GM19099 (cell line): ENCODE data around the gene MRPS35.
A peak's percentile ranks its signal among the peaks of the same experiment; 100 is the strongest.

Experiments
- POLR2A ChIP-seq: IDR thresholded peaks from 3 replicates; pipeline ENCODE4 v1.6.1; 2011; ENCODE audit warnings: low read depth; ENCODE audit not compliant: insufficient read length; ENCODE audit errors: extremely low read depth

The MRPS35 gene

DNA sequence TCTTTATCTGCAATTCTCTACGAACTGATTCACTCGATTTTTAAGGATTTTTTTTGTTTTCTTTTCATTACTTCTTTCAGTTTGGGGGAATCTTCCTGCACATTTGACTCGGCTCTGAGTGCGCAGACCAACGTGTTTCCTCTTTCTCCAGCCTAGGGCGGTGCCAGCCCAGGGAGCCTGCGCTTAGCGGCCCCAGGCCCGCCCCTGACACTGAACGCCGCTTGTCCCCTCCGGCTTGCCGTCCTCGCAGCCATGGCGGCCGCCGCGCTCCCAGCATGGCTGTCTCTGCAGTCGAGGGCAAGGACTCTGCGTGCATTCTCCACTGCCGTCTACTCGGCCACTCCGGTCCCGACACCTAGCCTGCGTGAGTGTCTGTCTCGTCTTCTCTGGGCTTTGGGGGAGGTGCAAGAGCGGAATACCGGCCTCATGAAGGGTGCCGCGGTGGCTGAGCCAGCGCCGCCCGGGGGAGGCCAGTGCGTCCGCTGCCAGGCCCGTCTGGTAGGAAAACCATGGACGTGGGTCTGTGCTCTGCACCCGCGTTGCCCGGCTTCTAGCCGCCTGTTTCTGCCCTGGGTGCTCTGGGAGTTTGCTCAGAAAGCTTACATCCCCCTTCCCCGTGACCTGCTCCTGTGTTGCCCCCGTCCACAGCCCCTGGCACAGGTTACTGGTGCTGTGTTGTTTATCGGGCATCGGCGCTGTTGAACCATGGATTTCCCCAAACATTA, at the start of gene MRPS35:
MRPS35 (plus strand) TSS at position 241 of the 725 bp plus-strand sequence; CDS start at position 253, 12 bp downstream.
- TF ChIP-seq POLR2A: peak; percentile 91

DNA sequence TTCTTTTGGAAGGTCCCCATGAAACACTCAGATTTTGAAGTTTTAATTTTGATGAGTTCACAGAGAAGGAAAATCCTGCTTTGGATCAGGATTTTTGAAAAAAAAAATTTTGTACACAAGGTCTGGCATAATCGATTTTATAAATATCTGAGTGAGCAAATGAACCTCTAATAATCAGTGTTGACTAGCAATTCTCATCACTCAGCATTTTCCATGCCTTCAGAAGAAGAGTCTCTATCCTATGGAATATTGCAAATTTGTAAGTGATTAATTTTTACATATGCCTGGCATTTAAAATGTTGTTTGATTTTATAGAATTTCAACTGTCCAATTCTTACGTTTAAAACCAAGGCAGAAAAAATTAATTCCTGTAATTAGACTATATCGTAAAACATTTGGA, 44.9 kb upstream of the MRPS35 start:
- no peak for TF ChIP-seq POLR2A

DNA sequence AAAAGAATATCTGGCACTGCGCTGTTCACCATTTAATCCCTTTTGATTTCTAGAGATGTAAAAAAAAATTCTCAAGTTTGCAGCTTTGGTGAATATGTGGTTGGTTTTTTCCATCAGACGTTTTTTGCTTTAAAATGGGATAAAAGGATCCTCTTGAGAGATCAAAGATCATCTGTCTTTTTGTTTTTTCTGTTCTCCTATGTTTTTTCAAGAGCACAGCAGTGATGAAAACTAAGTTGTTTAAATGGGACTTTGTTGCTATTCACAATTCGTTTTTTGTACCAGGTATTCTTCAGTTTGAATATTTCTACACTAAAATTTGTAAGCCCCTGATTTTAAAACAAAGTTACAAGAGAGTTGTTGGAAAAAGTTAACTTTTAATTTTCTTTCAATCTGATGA, 44.1 kb upstream of the MRPS35 start:
- no peak for TF ChIP-seq POLR2A

DNA sequence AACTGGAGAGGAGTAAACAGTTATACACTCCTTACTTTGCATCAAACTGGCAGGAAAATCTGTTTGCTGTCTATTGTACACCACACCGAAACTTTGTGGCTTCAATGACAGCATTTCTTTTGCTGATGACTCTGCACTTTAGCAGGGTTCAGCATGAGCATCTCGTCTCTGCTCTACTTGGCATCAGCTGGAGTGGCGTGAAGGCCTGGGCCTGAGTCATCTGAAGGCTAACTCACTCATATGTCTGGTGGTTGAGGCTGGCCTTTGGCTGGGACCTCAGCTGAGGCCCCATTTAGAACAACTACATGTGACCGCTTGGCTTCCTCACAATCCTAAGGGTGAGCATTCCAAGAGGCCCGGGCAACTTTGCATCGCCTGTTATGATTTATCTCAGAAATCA, 43.1 kb upstream of the MRPS35 start:
- no peak for TF ChIP-seq POLR2A

DNA sequence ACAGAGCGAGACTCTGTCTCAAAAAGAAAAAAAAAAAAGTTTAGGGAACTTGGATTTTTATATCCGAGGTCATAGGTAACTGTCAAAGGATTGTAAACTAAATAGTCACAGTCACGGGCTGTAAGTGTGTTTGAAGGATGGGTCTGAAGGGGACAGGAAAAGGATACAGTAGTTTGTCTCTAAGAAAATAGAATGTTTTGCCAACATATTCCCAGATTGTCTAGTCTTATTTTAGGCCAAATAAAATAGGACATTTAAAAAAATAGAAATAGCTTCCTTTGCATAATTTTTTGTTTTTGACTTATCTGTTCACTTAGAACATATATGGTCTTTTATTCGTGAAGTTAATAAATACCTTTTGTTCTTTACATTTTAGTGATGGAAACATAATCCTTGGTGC, 38.6 kb upstream of the MRPS35 start:
- no peak for TF ChIP-seq POLR2A

DNA sequence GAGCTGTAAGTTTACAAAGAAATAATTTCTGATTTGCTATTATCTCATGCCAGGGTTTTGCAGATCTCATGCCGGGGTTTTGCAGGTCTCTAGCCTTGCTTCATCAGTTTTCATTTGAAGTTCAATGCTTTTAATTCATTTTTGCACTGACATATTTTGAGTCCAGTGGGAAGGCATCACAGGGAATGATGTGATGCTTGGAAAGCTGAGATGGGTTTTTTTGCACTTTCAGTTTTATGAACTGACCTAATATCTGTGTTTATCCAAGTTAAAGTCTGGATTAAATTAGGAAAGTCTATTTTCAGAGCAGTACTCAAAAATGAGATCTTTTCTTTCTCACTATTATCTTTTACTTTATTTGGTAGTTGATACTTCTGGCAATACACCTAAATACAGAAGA, 38.0 kb upstream of the MRPS35 start:
- no peak for TF ChIP-seq POLR2A

DNA sequence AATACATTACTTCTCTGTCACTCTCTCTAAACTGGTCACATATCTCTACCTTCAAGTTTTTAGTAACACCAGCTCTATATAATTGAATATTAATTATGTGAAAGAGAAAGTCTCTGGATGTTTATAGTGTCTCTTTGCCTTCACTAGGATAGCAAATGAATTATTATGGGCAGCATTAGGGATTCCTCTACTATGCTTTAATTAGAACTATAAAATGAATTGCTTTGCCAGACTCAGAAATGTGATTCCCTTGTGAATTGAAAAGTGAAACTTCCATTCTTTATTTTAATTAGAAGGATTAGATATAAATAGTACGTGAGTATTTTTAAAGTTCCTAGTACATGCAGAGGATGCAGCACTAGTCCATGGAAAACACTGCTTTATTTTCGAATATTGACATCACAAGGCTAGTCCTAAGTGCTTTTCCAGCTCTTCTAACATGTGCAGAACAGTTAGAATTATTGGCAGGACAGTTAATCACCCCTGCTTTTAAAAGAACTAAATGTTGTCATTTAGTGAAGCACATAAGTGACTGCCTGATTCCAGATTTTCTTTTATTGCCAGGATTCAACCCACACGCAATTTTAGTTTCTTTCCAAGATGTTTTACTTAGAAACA, 37.4 kb upstream of the MRPS35 start:
- no peak for TF ChIP-seq POLR2A

DNA sequence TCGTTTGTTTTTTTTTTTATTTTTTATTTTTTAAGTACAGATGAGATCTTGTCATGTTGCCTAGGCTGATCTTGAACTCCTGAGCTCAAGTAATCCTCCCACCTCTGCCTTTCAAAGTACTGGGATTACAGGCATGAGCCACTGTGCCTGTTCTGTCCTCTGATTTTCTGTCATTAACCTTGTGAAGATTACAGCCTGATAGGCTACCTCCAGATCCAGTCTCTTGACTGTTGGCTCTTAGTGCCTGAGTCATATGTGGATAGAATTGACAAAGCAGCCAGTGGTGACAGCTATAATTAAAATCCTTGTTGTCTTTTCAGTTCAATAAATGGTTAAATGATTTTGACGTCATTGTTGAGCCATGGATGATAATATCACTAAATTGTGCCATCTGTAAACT, 35.6 kb upstream of the MRPS35 start:
- no peak for TF ChIP-seq POLR2A

DNA sequence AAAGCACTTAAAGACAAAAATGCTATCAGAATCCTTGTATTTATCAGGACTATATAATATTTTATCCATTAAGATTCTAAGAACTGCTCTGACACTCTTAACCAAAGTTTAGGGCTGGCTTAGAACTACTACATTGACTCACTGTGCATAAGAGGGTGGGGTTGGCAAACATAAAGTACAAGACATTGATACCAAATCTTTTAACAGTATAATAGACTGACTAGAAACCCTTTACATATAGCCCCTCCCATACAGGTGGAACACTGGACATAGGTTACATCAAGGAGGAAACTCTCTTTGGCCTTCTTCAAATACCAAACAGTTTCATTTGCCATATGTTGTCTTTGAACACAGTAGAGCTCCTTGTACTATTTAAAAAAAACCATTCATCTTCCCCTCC, 30.0 kb upstream of the MRPS35 start:
- TF ChIP-seq POLR2A: no peak

DNA sequence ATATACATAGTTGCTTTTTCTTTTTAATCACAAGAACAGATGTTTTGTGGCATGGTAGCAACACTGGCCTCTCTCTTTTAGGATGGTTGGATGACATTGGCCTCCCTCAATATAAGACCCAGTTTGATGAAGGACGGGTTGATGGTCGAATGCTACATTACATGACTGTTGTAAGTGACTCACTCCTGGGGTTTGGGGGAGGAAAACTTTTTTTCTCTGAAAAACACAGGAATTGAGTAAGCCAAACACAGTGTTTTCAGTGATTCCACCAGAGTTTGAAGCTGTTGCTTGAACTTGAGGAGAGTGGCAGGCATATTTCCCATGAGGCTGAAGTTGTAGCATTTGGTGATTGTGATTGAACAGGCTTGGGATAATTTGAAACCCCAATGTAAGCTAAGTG, 28.1 kb upstream of the MRPS35 start:
- no peak for TF ChIP-seq POLR2A

DNA sequence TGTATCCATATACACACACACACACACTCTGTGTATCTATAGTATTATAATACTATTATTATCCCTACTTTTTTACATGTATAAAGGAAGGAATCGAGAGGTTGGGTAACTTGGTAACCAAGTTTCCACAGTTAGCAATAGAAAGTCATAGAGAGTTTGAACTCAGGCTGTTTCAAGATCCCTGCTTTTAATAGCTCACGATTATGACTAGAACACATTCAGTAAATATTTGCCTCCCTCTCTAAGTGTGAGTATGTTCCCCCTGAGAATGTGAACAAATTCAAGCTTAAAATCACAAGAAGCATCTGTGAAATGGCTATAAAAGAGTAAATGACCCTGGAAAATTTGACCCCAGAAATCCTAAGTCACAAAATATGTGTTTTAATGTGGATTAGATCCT, 25.4 kb upstream of the MRPS35 start:
- no peak for TF ChIP-seq POLR2A

DNA sequence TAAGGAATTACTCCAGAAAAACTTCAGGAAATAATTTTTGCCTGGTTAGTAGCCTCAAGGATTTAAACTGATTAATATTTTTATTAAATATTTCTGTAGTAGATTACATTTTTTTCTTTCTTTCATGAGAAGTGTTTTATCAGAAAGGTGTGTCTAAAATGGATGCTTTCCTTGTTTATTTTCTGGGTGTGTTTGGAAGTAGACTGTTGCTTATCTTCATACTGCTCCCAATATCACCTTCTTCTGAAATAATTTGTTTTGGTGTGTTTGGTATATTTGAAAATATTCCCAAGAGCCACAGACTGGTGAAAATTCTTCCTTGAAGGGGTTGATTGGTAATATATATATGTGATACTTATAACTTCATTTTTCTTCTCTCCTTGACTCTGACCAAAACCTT, 24.5 kb upstream of the MRPS35 start:
- TF ChIP-seq POLR2A: no peak

DNA sequence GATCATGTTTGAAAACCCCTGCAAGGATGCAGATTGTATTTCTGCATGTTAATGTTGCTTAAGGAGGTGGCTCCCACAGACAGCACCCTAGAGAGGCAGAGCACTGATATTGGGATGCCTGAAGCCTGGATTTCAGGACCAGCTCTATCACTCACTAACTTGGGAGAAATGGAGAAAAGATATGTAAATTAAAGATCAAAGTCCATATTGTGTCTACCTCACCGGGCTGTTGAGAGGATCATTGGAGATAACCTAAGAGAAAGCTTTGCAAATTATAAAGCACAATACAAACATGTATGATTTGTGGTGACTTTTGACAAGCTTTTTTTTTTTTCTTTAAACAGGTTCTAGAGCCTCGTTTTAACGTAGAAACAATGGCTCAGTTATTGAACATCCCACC, 22.0 kb upstream of the MRPS35 start:
- TF ChIP-seq POLR2A: no peak

DNA sequence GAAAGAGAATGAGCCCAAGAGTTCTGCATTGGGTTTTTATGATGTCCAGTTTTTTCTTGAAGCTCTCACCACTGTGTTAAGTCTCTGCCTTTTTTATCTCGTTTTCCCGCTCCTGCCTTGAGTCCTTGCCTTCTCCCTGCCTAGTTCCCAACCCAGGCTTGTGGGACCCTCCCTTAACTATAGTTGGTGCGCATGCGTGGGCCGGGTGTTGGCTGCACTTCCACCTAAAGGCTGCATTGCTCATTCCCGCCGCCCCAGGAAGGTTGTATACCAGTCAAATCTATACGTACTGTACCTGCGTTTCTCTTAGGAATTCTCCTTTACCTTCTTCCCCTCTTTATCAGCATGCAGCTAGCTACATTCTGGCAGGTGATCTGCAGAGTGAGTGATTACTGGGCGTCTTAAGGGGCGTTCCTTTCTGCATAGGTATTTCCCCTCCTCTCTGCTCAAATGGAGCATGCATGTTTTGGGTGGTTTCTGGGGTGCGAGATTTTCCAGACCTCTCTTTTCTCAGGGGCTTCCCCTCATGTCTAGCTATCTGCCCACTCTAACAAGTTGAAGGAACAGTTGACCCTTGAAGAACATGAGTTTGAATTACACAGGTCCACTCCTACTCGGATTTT, 21.0 kb upstream of the MRPS35 start:
- no peak for TF ChIP-seq POLR2A

DNA sequence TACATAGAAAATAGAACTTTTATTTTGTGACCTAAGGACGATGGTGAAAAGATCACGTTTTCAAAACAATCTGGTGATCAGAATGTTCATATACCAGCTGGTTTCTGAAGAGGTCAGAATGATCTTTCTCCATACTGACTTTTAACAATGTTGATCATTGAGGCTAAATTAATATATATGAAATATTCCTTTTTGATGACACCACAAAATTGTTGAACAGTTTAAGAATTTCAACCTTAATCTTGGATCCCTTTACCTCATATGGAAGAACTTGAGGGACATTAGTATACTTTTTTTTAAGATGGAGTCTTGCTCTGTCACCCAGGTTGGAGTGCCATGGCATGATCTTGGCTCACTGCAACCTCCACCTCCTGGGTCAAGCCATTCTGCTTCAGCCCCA, 17.2 kb upstream of the MRPS35 start:
- no peak for TF ChIP-seq POLR2A

DNA sequence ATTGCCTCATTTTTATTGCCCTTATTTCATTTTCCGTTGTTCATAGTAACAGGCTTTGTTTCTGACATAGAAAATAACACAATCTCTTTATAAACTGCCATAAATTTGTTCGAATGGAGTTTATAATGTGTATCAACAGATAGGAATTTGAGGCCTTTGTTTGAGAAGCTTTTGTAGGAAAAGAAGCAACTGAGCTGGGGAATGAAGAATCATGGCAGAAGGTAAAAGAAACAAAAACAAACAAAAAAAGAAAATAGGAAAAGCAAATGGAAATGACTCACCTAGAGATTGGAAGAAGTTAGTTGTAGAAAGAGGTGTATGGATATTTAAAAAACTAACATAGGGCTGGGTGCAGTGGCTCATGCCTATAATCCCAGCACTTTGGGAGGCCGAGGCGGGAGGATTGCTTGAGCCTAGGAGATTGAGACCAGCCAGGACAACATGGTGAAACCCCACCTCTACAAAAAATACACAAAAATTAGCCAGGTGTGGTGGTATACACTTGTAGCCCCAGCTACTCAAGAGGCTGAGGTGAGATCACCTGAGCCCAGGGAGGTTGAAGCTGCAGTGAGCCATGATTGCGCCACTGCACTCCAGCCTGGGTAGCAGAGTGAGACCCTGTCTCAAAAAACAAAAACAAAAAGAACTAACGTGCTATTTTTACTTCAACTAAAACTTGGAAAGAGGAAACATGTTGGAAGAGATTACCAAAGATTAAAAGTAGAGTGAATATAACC, 14.9 kb upstream of the MRPS35 start:
- TF ChIP-seq POLR2A: no peak

DNA sequence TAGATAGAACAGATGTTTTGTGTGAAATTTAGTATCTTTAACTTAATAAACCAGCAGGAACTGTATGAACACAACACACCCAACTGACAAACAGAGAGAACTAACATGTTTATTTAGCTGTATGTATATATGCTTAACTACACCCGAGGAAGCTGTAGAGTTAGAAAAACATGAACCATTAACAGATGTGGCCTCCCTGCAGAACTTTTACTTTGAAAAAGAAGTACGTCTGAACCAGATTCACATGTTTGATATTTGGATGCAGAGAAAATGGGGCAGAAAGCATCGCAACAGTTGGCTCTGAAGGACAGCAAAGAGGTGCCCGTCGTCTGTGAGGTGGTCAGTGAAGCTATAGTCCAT, 14.4 kb upstream of the MRPS35 start, which contains the start of gene REP15:
REP15 (plus strand) TSS at position 155 of the 360 bp plus-strand sequence; CDS start at position 271, 116 bp downstream.
- no peak for TF ChIP-seq POLR2A
